Tibial artery (tissue), 4 donors: ENCODE results near the gene SGTA.

Experiments
- DNase-seq, 2 donors: peaks; one replicate each; pipeline ENCODE4 v3.0.0-alpha.2; 2019
- H3K27ac ChIP-seq, 2 donors: fragments of 200-600 bp; sonication (generic) in 1 of 2; 1 replicate in 1 of 2; 2 replicates in 1 of 2; pipeline ENCODE4 v1.5.1; 2018 to 2019; ENCODE audit warnings: mild to moderate bottlenecking in 1 of 2
- H3K27me3 ChIP-seq, 2 donors: fragments of 200-600 bp; sonication (generic) in 1 of 2; one replicate each; pipeline versions ENCODE4 v1.5.1 to v1.6.0; 2016 to 2019
- H3K36me3 ChIP-seq, 3 donors: fragments of 200-600 bp; sonication (generic) in 2 of 3; one replicate each; pipeline ENCODE4 v1.5.1; 2016 to 2019; ENCODE audit warnings: mild to moderate bottlenecking in 2 of 3
- H3K4me1 ChIP-seq, 4 donors: fragments of 200-600 bp; sonication (generic) in 2 of 4; 1 replicate in 3 of 4; 2 replicates in 1 of 4; pipeline ENCODE4 v1.5.1; 2016 to 2019
- H3K4me3 ChIP-seq, 2 donors: fragments of 200-600 bp; sonication (generic) in 1 of 2; 1 replicate in 1 of 2; 2 replicates in 1 of 2; pipeline ENCODE4 v1.5.1; 2018 to 2019; ENCODE audit warnings: mild to moderate bottlenecking in 2 of 2
- H3K9me3 ChIP-seq, 3 donors: fragments of 200-600 bp; sonication (generic) in 1 of 3; one replicate each; pipeline ENCODE4 v1.5.1; 2016 to 2019
- intact Hi-C: fragments of 100-400 bp; cut with DNase I; formaldehyde crosslinking; loops from one replicate; pipeline ENCODE4 v1.15.0; 2023; ENCODE audit warnings: low total_unique reads
- TF ChIP-seq, protein P1 (sequence below), 2 experiments: fragments of 200-600 bp in 1 of 2; fragments of 450-650 bp in 1 of 2; IDR thresholded peaks; one replicate each; pipeline ENCODE4 v1.5.1; 2017 to 2019; ENCODE audit warnings: antibody characterized with exemption in 2 of 2, mild to moderate bottlenecking in 1 of 2, moderate library complexity in 1 of 2

SGTA gene

DNA sequence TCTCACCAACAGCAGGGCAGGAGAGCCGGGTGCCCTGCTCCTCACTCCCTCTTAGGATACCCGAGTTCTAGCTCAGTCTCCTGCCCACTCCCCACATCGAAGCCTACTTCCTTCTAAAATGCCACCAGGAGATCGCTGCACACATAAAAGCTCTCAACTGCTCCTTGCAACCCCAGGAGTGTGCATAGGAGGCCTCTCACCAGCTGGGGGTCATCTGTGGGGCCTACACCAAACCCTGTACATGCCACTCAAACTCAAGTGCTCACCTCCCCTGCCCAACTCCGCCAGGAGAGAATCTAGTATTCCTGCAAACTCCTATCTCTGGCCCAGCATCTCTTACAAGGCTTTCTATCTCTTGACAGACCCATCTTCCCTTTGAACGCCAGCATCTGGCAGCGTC, 2.8 kb downstream of the SGTA start:
- Histone ChIP-seq H3K4me3 (no peak overlapping the region), H3K9me3 (no peaks in the 10 kb centered on the region), H3K27me3 (no peaks in the 10 kb centered on the region), H3K27ac (no peak overlapping the region), H3K36me3 (peaks cover 0 to 20% (median 0%) of the 10 kb centered on the region in 3 donors), H3K4me1 (peaks cover 0 to 54% (median 28%) of the 10 kb centered on the region in 4 donors)
- no peak for DNase-seq
- TF ChIP-seq, protein P1, sequence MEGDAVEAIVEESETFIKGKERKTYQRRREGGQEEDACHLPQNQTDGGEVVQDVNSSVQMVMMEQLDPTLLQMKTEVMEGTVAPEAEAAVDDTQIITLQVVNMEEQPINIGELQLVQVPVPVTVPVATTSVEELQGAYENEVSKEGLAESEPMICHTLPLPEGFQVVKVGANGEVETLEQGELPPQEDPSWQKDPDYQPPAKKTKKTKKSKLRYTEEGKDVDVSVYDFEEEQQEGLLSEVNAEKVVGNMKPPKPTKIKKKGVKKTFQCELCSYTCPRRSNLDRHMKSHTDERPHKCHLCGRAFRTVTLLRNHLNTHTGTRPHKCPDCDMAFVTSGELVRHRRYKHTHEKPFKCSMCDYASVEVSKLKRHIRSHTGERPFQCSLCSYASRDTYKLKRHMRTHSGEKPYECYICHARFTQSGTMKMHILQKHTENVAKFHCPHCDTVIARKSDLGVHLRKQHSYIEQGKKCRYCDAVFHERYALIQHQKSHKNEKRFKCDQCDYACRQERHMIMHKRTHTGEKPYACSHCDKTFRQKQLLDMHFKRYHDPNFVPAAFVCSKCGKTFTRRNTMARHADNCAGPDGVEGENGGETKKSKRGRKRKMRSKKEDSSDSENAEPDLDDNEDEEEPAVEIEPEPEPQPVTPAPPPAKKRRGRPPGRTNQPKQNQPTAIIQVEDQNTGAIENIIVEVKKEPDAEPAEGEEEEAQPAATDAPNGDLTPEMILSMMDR (IDR thresholded peaks at IDR 0.05): no peak
- intact Hi-C loops: no loop called here

DNA sequence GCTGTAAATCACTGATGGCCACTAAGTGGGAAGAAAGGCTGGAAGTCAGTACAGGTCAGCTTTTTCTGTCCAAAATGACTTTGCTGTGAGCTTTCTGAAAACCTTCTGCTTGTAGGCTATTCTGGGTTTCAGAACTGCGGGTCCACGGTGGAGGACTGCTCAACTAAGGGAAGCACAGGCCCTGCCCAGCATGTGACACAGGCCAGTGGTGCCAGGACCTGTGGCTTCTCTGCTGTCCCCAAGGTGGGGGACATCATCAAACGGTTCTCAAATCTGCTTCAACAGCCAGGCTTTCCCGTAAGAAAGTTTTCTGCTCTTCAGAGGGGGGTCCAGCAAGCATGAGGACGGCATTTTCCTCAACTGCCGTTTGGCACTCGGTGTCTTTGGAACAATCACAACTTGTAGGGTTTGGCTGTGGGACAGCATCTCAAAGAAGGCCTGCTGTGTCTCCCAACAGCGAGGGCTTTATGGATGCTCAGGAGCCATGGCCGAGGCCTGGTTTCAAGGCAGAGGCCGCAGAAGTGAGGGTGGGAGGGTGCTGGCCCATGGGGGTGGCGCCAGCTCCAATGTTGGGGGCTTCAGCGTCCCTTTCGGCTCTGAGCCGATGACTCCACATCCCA, 3.8 kb downstream of the SGTA start:
- Histone ChIP-seq H3K27me3 (no peaks in the 10 kb centered on the region), H3K4me3 (no peak overlapping the region), H3K27ac (no peak overlapping the region), H3K36me3 (peaks cover 0 to 24% (median 0%) of the 10 kb centered on the region in 3 donors), H3K4me1 (peaks cover 0 to 48% (median 26%) of the 10 kb centered on the region in 4 donors), H3K9me3 (no peaks in the 10 kb centered on the region)
- intact Hi-C loops: no loop called here
- DNase-seq: no peak
- TF ChIP-seq, protein P1 (IDR thresholded peaks at IDR 0.05): no peak

DNA sequence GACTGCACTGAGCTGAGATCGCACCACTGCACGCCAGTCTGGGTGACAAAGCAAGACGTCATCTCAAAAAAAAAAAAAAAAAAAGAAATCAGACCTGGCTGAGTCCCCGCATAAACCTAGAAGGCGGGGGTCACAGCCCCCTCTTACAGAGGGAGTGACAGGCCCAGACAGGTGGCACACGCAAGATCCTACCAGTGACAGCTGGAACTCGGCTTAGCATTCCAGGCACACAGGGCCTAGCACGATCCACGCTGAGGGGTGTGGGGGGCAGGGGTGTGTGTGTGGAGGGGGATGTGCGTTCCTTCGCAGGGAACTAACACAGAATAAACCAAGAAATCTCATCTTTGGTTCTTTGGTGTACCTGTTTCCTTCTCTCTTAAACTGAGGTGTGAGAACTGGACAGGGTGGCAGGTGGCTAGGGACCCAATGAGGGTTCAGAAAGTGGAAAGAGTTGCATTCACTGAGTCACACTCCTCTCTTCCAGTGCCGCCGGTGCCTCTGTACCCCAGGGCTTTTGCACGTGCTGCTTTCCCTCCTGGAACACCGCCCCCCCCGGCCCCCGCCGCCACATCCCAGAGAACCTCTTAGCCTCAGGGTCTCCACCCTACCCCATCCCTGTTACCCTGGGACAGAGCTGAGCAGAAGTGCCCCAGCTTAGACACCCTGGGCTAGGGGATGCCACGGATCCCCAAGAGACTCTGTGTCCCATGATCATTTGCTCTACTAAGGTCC, 5.0 kb downstream of the SGTA start:
- no peak overlapping the region for H3K4me3 ChIP-seq
- TF ChIP-seq, protein P1 (IDR thresholded peaks at IDR 0.05): no peak
- H3K9me3 ChIP-seq: no peaks in the 10 kb centered on the region
- H3K27ac ChIP-seq: no peak overlapping the region
- no peak for DNase-seq
- H3K4me1 ChIP-seq: peaks cover 0 to 40% (median 19%) of the 10 kb centered on the region in 4 donors
- intact Hi-C loops: no loop called here
- peaks cover 0 to 29% (median 0%) of the 10 kb centered on the region in 3 donors for H3K36me3 ChIP-seq
- H3K27me3 ChIP-seq: no peaks in the 10 kb centered on the region

DNA sequence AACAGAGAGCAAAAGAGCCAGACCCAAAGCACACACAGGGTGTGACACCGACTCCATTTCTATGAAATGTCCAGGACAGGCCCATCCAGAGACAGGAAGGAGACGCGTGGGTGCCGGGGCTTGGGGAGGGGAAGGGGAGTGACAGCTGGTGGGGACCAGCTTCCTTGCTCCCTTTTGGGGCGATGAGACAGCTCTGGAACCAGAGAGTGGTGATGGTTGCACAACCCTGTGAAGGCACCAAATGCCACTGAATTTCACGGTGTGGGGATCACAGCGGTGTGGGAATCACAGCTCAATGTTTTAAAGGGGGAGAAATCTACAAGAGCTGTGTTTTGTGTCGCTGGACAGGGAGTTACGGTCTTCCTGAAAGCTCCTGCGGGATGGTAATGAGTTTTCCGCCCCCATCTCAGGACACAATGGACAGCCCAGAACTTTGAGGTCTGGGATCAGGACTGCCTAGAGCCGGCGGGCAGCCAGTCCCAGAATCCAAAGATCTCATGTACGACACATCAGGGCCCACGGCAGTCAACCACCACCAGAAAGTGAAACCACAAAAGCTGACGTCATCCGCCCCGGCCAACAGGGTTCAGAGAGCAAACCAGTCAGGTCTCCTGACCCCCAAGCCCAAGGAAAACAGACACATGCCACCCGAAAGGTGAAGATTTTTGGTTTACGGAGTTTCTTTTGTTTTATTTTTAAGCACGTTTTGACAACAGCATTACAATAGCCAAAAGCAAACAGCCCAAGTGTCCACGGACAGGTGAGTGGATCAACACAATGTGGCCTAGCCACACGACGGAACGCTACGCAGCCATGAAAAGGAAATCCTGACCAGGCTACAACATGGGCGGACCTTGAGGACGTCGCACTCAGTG, 7.3 kb downstream of the SGTA start:
- Histone ChIP-seq H3K4me1 (peaks cover 0 to 33% (median 5%) of the 10 kb centered on the region in 4 donors), H3K27ac (peak overlapping the region in 1 of 2 donors; percentile 24), H3K27me3 (no peaks in the 10 kb centered on the region), H3K4me3 (no peak overlapping the region), H3K9me3 (no peaks in the 10 kb centered on the region), H3K36me3 (peaks cover 0 to 29% (median 0%) of the 10 kb centered on the region in 3 donors)
- DNase-seq: peak in 1 of 2 donors; percentile 42
- TF ChIP-seq, protein P1 (IDR thresholded peaks at IDR 0.05): no peak
- intact Hi-C loops: no loop called here

DNA sequence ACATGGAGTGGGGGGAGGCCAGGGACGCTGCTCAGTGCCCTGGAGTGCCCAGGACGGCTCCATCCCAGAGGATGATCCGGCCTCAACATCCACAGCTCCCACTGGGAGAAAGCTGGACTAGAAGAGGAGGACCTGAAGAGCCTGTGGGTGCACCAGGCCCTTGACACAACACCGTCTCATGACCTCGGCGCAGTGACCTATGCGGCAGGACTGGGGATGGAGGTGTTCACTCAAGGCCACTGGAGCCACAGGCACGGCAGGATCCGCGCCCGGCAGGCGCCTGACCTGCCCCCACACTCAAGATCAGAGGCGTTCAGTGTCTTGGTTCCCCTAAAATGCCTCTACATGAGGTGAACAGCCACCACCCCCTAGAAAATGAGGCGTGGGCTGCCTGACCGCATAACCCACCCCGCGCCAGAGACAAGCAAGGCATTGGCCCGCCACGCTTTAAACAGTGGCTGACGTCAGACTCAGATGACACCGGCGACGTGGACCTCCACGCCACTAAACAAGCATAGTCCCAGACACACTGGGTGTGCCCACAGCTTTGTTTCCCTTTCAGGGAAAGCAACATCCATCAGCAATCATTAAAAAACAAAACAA, 8.0 kb downstream of the SGTA start:
- no peak for DNase-seq
- no peak overlapping the region for H3K4me3 ChIP-seq
- no peaks in the 10 kb centered on the region for H3K27me3 ChIP-seq
- H3K9me3 ChIP-seq: no peaks in the 10 kb centered on the region
- TF ChIP-seq, protein P1 (IDR thresholded peaks at IDR 0.05): no peak
- intact Hi-C loops: no loop called here
- H3K27ac ChIP-seq: peak overlapping the region in 1 of 2 donors; percentile 24
- peaks cover 0 to 29% (median 4%) of the 10 kb centered on the region in 3 donors for H3K36me3 ChIP-seq
- H3K4me1 ChIP-seq: peaks cover 0 to 33% (median 7%) of the 10 kb centered on the region in 4 donors
